Right hindlimb (tissue), 1 donor: ENCODE data around the gene UGT1A8.

Experiments
- DNase-seq: peaks from one replicate; pipeline ENCODE4 v3.0.0-alpha.2; 2018

UGT1A8 gene

GRCh38 chr2:233803292-233803911 lies 186.0 kb downstream of the UGT1A8 start:
- no peak for DNase-seq

GRCh38 chr2:233803994-233804393 lies 186.6 kb downstream of the UGT1A8 start:
- DNase-seq: peak; percentile 6

GRCh38 chr2:233807215-233807865 lies 189.9 kb downstream of the UGT1A8 start:
- DNase-seq: no peak

- DNase-seq: no peak
Measured at GRCh38 chr2:233807966-233808935, 190.8 kb downstream of the UGT1A8 start.

GRCh38 chr2:233810385-233810784 lies 193.0 kb downstream of the UGT1A8 start:
- no peak for DNase-seq

- no peak for DNase-seq
Measured at GRCh38 chr2:233811087-233811486, 193.7 kb downstream of the UGT1A8 start.

GRCh38 chr2:233811732-233812131 lies 194.3 kb downstream of the UGT1A8 start:
- DNase-seq: no peak

- peak; percentile 7 for DNase-seq
Measured at GRCh38 chr2:233813236-233814055, 196.0 kb downstream of the UGT1A8 start.

GRCh38 chr2:233814056-233814835 lies 196.8 kb downstream of the UGT1A8 start:
- peak; percentile 9 for DNase-seq

- no peak for DNase-seq
Measured at GRCh38 chr2:233815861-233816260, 198.4 kb downstream of the UGT1A8 start.

GRCh38 chr2:233816334-233816733 lies 198.9 kb downstream of the UGT1A8 start:
- peak; percentile 3 for DNase-seq

GRCh38 chr2:233816771-233817170 lies 199.3 kb downstream of the UGT1A8 start:
- peak; percentile 13 for DNase-seq

- DNase-seq: peak; percentile 11
Measured at GRCh38 chr2:233817361-233817911, 200.0 kb downstream of the UGT1A8 start.

GRCh38 chr2:233817995-233818638 lies 200.7 kb downstream of the UGT1A8 start:
- DNase-seq: peak; percentile 7

- peak; percentile 7 for DNase-seq
Measured at GRCh38 chr2:233818639-233819621, 201.5 kb downstream of the UGT1A8 start.

GRCh38 chr2:233819884-233820773 lies 202.7 kb downstream of the UGT1A8 start:
- peak; percentile 6 for DNase-seq

GRCh38 chr2:233820774-233821105 lies 203.3 kb downstream of the UGT1A8 start:
- peak; percentile 4 for DNase-seq

- peak; percentile 3 for DNase-seq
Measured at GRCh38 chr2:233821196-233821595, 203.8 kb downstream of the UGT1A8 start.

- DNase-seq: no peak
Measured at GRCh38 chr2:233821709-233822100, 204.3 kb downstream of the UGT1A8 start.
